Measurements from ENCODE around the gene KCNH5. TPM values are rescaled to one million over a fixed set of nuclear protein-coding genes. Genes with fewer than 3 reads are reported as not detected.

KCNH5 gene
- total RNA-seq, 4 donors from 2014 or later = under 0.01 TPM; not detected in 3

DNA sequence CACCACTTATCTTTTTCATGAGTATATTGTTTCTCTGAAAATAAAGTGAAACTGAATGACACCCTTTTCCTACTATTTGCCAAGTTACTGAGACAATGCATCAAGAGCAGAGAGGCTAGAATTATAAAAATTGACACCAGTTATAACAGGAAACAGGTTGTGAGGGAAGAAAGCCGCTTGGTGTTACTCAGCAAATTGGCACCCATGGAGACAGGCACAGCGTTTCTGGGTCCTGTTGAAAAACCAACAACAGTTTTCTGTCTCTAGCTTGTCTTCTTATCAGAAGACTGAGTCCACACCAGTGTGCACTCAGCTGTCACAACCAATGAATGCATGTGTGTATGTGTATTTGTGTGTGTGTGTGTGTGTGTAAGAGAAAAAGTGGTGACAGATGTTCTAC lies 267.7 kb downstream of the KCNH5 start:
- no peaks in the 10 kb centered on the region for H3K4me1 ChIP-seq

DNA sequence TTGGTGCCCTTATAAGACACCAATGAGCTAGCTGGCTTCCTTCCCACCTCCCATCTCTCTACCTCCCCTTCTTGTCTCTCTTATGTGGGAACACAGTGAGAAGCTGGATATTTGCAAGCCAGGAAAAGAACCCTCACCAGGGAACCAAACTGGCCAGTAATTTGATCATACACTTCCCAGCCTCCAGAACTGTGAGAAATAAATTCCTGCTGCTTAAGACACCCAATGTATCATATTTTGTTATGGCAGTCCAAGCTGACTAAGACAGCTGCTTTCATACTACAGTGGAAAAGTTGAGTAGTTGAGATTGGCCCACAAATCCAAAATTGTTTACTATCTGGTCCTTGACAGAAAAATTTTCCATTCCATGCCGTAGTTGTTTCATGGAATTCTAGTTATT lies 269.0 kb downstream of the KCNH5 start:
- intact Hi-C loops (cut with DNase I; ENCODE audit: low total_unique reads) (no loop called here), in situ Hi-C loops (cut with MboI; ENCODE audit: low pct_ligation_motif_present in 1 of 4, low pct_unique_long_range_greater_than_20kb in 1 of 4, low sequenced_read_pairs in 3 of 4) (no loop called here)
- DNase-seq = no peak
- TF ChIP-seq, protein P1, sequence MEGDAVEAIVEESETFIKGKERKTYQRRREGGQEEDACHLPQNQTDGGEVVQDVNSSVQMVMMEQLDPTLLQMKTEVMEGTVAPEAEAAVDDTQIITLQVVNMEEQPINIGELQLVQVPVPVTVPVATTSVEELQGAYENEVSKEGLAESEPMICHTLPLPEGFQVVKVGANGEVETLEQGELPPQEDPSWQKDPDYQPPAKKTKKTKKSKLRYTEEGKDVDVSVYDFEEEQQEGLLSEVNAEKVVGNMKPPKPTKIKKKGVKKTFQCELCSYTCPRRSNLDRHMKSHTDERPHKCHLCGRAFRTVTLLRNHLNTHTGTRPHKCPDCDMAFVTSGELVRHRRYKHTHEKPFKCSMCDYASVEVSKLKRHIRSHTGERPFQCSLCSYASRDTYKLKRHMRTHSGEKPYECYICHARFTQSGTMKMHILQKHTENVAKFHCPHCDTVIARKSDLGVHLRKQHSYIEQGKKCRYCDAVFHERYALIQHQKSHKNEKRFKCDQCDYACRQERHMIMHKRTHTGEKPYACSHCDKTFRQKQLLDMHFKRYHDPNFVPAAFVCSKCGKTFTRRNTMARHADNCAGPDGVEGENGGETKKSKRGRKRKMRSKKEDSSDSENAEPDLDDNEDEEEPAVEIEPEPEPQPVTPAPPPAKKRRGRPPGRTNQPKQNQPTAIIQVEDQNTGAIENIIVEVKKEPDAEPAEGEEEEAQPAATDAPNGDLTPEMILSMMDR (IDR thresholded peaks at IDR 0.05) = no peak
- no peak for TF ChIP-seq EP300 (IDR thresholded peaks at IDR 0.05; ENCODE audit: low read depth)
- TF ChIP-seq POLR2A (IDR thresholded peaks at IDR 0.05) = no peak
- TF ChIP-seq POLR2AphosphoS5 (IDR thresholded peaks at IDR 0.05) = no peak
- Histone ChIP-seq H3K27ac (no peak overlapping the region), H3K36me3 (no peaks in the 10 kb centered on the region), H3K4me1 (no peaks in the 10 kb centered on the region), H3K4me3 (no peak overlapping the region), H3K9me3 (no peaks in the 10 kb centered on the region), H3K27me3 (no peaks in the 10 kb centered on the region)
- 76 to 86% methylated on average over 1 of the region's 1 CpG for whole genome bisulfite sequencing, 2 donors (ENCODE audit: low coverage in 1 of 2)

More for the DNA sequence above, 267.7 kb downstream of the KCNH5 start:
- 72 to 77% methylated on average over 2 of the region's 2 CpGs for WGBS, 2 donors (ENCODE audit: low coverage in 1 of 2)
- in situ Hi-C loops (cut with MboI; ENCODE audit: low pct_ligation_motif_present in 1 of 4, low pct_unique_long_range_greater_than_20kb in 1 of 4, low sequenced_read_pairs in 3 of 4) (no loop called here), intact Hi-C loops (cut with DNase I; ENCODE audit: low total_unique reads) (no loop called here)
- H3K4me3 ChIP-seq = no peak overlapping the region
- H3K36me3 ChIP-seq = no peaks in the 10 kb centered on the region
- H3K9me3 ChIP-seq = no peaks in the 10 kb centered on the region
- no peaks in the 10 kb centered on the region for H3K27me3 ChIP-seq
- DNase-seq = no peak
- no peak overlapping the region for H3K27ac ChIP-seq
- TF ChIP-seq, protein P1 (IDR thresholded peaks at IDR 0.05) = no peak
- no peak for TF ChIP-seq POLR2AphosphoS5 (IDR thresholded peaks at IDR 0.05)
- TF ChIP-seq POLR2A (IDR thresholded peaks at IDR 0.05) = no peak
- TF ChIP-seq EP300 (IDR thresholded peaks at IDR 0.05; ENCODE audit: low read depth) = no peak

DNA sequence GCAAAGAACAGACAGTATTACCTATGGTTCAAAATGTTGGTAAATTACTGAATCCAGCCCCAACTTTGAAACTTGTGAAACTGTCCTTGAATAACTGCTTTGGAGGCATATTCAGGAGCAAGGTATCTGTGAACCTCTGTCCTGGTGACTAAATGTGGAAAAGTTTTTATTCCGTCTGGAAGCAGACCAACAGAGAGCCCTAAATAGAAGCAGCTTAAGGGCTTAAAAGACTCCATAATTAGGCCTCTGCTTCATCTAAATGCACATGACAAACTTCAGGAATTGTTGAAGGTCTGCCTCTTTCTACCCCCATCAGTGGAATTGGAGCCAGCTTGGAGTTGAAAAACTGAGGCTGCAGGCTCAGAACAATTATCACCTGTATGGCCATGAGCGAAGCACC lies 276.5 kb downstream of the KCNH5 start:
- DNase-seq = no peak
- no peak overlapping the region for H3K4me3 ChIP-seq
- in situ Hi-C loops (cut with MboI; ENCODE audit: low pct_ligation_motif_present in 1 of 4, low pct_unique_long_range_greater_than_20kb in 1 of 4, low sequenced_read_pairs in 3 of 4) (no loop called here), intact Hi-C loops (cut with DNase I; ENCODE audit: low total_unique reads) (no loop called here)
- no peaks in the 10 kb centered on the region for H3K9me3 ChIP-seq
- no peaks in the 10 kb centered on the region for H3K4me1 ChIP-seq
- no peak for TF ChIP-seq POLR2A (IDR thresholded peaks at IDR 0.05)
- TF ChIP-seq, protein P1 (IDR thresholded peaks at IDR 0.05) = no peak
- TF ChIP-seq POLR2AphosphoS5 (IDR thresholded peaks at IDR 0.05) = no peak
- no peaks in the 10 kb centered on the region for H3K36me3 ChIP-seq
- H3K27me3 ChIP-seq = no peaks in the 10 kb centered on the region
- WGBS, 2 donors (ENCODE audit: low coverage in 1 of 2) = 67% methylated on average over 2 of the region's 2 CpGs; no CpG with 5 or more reads in 1 of the 2 donors
- no peak overlapping the region for H3K27ac ChIP-seq

DNA sequence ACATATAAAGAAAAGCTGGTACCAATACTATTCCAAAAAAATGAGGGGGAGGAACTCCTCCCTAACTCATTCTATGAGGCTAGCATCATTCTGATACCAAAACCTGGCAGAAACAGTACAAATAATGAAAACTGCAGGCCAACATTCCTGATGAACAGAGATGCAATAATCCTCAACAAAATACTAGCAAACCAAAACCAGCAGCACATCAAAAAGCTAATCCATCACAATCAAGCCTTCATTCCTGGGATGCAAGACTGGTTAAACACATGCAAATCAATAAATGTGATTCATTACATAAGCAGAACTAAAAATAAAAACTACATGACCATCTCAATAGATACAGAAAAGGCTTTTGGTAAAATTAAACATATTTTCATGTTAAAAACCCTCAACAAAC lies 281.3 kb downstream of the KCNH5 start:
- DNase-seq = no peak
- Histone ChIP-seq H3K36me3 (no peaks in the 10 kb centered on the region), H3K27me3 (no peaks in the 10 kb centered on the region), H3K4me1 (no peaks in the 10 kb centered on the region), H3K27ac (no peak overlapping the region), H3K9me3 (no peaks in the 10 kb centered on the region), H3K4me3 (no peak overlapping the region)
- TF ChIP-seq, protein P1 (IDR thresholded peaks at IDR 0.05) = no peak
- TF ChIP-seq POLR2A (IDR thresholded peaks at IDR 0.05) (no peak), EP300 (IDR thresholded peaks at IDR 0.05; ENCODE audit: low read depth) (no peak), POLR2AphosphoS5 (IDR thresholded peaks at IDR 0.05) (no peak)
- intact Hi-C loops (cut with DNase I; ENCODE audit: low total_unique reads) (no loop called here), in situ Hi-C loops (cut with MboI; ENCODE audit: low pct_ligation_motif_present in 1 of 4, low pct_unique_long_range_greater_than_20kb in 1 of 4, low sequenced_read_pairs in 3 of 4) (no loop called here)
